ENCODE results near the gene HAGH. TPM values are rescaled to one million over a fixed set of nuclear protein-coding genes. Genes with fewer than 3 reads are reported as not detected.
"Not testable (repeated sequence)": the region's sequence is repeated elsewhere in the genome, so short reads cannot be mapped to it uniquely, and the experiment has no call there.

The HAGH gene
- 120 and 186 TPM in 2 replicates for total RNA-seq (2014; rRNA removed; shearing (Covaris generic); ENCODE audit: low replicate concordance)

DNA sequence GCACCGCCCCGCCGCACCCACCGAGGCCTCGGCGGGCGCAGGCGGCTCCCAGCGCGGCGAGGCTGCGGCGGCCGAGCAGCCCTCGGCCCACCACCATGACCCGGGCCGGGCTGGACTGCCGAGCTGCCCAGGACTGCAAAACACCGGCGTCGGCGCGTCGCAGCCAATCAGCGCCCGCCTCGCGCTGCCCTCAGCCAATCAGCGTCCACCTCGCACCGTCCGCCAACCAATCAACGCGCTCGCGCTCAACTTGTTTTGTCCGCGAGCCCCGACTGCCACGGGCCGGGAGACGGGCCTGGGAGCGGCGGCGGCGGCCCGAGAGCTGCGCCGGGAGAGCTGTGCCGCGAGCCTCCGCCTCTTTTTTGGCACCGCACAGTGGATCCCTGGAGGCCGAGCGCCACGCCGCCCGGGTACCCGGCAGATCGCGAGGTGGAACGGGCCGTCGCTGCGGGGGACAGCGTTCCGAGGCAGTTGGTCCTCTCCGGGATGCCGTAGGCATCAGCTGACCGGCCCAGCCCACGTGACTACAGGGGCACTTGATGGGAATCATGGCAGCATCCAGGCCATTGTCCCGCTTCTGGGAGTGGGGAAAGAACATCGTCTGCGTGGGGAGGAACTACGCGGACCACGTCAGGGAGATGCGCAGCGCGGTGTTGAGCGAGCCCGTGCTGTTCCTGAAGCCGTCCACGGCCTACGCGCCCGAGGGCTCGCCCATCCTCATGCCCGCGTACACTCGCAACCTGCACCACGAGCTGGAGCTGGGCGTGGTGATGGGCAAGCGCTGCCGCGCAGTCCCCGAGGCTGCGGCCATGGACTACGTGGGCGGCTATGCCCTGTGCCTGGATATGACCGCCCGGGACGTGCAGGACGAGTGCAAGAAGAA, at the start of gene HAGH, which contains the start of gene FAHD1:
TSS of gene HAGH (minus strand) at position 135 of the 883 bp plus-strand sequence. CDS start at position 97, 38 bp downstream.
TSS of gene FAHD1 (plus strand) at position 516 of the 883 bp plus-strand sequence. CDS start at position 549, 33 bp downstream.
- H3K4me3 ChIP-seq, result peak within 1 kb of the TSS; percentile 80
- peaks cover 24% of the 10 kb centered on the region for H3K36me3 ChIP-seq
- peak; percentile 94 for DNase-seq
- H3K27me3 ChIP-seq, result no peaks in the 10 kb centered on the region
- no peaks in the 10 kb centered on the region for H3K9me3 ChIP-seq

DNA sequence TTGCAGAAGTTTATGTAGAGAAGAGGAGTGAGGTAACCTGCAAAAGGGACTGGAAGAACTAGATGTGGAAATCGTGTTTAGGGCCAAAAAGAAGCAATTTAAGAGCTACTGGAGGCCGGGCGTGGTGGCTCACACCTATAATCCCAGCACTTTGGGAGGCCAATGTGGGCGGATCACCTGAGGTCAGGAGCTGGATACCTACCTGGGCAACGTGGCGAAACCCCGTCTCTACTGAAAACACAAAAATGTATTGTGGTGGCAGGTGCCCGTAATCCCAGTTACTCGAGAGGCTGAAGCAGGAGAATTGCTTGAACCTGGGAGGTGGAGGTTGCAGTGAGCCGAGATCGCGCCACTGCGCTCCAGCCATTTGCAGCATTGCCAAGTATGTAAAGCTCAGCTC, 49.4 kb upstream of the HAGH start:
- H3K27me3 ChIP-seq, result peaks cover 19% of the 10 kb centered on the region
- DNase-seq, H3K9me3 ChIP-seq, H3K4me3 ChIP-seq, H3K36me3 ChIP-seq: not testable (repeated sequence)

DNA sequence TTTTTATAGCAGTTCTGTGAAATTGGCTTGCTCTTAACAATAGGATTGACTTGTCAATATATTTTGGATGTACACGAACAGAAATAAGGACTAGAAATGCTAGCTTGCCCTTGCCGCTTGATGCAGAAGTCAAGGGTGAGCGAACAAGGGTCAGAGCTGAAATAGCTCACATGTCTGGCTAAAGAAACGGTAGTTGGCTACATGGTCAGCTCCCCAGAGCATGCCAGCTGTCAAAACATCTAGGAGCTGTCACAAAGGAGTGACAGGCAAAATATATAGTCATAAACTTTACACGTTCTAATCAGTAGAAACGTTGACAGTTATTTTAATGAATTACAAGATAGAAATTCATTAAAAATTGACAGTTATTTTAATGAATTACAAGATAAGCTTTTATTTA, 48.2 kb upstream of the HAGH start:
- peaks cover 18% of the 10 kb centered on the region for H3K27me3 ChIP-seq
- no peak for DNase-seq
- H3K9me3 ChIP-seq, result no peaks in the 10 kb centered on the region
- H3K4me3 ChIP-seq, result no peak overlapping the region
- no peaks in the 10 kb centered on the region for H3K36me3 ChIP-seq

DNA sequence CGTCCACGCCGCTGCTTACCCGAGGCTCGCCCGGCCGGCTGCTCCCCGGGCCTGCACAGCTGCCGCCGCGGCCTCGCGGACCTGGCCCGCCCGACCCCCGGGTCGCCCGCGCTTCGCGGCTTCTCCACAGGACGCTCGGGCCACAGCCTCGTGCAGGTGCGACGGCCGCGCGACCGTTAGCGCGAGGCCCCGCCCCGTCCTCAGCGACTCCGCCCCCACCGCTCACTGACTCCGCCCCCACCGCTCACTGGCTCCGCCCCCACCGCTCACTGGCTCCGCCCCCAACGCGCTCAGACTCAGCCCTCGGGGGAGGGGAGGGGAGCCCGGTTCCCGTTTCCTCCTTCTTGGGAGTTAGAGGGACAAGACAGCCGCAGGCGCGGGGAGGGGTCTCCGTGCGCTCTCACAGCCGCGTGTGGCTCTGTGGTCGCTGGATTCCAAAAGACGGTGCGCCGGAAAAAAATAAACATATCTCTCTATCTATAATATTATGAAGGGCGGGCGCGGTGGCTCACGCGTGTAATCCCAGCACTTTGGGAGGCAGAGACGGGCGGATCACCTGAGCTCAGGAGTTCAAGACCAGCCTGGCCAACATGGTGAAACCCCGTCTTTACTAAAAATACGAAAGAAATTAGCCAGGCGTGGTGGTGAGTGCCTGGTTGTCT, 45.5 kb upstream of the HAGH start, which contains the start of gene MEIOB:
TSS of gene MEIOB (minus strand) at position 191 of the 662 bp plus-strand sequence. CDS start 3,989 bp downstream, outside the sequence.
- H3K27me3 ChIP-seq, result peaks cover 12% of the 10 kb centered on the region
- H3K4me3 ChIP-seq, result peak within 1 kb of the TSS; percentile 62
- DNase-seq, result peak; percentile 67
- H3K9me3 ChIP-seq, result no peaks in the 10 kb centered on the region
- no peaks in the 10 kb centered on the region for H3K36me3 ChIP-seq

DNA sequence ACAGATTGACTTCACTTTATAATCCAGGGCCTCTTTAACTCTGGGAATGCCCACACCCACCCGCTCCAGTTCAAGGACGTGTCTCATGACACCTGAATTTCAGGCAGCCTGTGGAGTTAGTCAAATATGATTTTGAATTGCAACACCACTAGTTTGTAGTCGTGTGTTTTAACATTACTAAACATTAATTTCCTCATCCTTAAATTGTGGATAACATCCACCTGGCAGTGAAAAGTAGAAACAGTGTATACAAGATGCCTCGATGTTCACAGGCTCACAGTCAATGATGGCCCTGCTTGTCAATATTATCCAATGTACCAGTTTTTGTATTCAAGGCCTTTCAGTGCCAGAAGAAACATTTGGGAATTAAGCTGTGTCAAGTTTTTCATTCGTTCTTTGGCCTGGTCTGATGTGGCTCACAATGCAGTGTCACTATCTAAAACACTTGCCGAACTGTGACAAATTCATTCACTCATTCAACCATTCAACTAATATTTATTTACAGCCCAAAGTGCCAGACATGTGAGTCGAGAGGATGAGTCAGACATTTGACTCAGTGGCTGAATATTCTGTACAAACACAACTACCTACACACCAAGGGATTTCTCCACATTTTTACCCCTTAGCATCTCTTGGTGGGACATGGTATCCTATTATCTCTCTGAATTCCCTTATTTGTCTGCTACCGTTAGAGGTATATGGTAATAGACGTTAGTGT, 43.9 kb upstream of the HAGH start:
- Histone ChIP-seq H3K9me3 (no peaks in the 10 kb centered on the region), H3K4me3 (no peak overlapping the region), H3K36me3 (no peaks in the 10 kb centered on the region), H3K27me3 (peaks cover 9% of the 10 kb centered on the region)
- peak; percentile 47 for DNase-seq

DNA sequence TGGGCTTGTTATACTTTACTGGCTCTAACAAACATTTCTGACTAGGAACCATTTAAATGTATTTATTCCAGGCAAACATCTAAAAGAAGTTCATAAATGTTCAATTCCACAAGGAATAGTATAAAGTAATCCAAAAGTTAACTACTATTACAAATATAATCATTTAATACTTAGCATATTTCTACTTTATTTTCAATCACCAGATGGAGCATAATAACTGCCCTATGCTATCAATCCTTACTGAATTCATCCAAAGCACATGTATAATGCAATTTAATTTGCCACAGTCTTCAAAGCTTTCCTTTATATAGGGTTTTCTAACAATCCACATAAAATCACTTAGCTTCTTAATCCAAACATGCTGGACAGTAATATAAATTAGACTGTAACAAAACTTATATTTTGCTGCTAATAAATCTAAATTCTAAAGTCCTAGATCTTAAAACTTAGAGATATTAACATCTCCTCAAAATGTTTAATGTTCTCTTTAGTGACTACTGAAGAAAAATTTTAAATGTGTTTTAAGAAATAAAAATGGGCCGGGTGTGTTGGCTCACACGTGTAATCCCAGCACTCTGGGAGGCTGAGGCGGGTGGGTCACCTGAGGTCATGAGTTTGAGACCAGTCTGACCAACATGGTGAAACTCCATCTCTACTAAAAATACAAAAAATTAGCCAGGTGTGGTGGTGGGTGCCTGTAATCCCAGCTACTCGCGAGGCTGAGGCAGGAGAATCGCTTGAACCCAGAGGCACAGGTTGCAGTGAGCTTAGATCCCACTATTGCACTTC, 39.5 kb upstream of the HAGH start:
- DNase-seq, result no peak
- Histone ChIP-seq H3K27me3 (no peaks in the 10 kb centered on the region), H3K36me3 (no peaks in the 10 kb centered on the region), H3K4me3 (no peak overlapping the region), H3K9me3 (no peaks in the 10 kb centered on the region)

DNA sequence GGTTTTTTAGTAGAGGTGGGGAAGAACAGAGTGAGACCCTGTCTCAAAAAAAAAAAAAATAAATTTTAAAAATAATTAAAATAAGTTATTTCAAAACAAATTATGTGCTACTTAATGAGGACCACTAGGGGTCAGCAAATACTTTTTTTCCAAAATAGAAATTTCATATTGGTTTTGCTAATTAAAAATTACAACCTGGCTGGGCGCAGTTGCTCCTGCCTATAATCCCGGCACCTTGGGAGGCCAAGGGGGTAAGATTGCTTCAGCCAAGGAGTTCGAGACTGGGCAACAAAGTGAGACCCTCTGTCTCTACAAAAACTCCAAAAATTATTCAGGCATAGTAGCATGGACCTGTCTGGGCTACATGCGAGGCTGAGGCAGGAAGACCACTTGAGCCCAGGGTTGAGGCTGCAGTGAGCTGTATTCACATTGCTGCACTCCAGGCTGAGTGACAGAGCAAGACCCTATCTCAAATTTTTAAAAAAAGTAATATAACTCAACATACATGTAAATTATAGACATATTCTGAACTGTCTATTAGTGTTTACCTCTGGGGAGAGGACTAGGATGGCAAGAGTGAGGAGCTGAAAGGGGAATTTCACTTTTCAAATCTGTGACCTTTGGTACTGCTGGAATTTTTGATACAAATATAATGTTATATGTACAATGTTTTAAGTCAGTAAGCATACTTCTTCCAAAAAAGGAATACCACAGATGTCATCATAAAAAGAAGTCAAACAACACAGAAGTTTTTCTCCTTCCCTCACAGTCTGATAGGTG, 37.2 kb upstream of the HAGH start:
- Histone ChIP-seq H3K9me3 (no peaks in the 10 kb centered on the region), H3K27me3 (no peaks in the 10 kb centered on the region), H3K4me3 (no peak overlapping the region), H3K36me3 (no peaks in the 10 kb centered on the region)
- DNase-seq, result no peak

DNA sequence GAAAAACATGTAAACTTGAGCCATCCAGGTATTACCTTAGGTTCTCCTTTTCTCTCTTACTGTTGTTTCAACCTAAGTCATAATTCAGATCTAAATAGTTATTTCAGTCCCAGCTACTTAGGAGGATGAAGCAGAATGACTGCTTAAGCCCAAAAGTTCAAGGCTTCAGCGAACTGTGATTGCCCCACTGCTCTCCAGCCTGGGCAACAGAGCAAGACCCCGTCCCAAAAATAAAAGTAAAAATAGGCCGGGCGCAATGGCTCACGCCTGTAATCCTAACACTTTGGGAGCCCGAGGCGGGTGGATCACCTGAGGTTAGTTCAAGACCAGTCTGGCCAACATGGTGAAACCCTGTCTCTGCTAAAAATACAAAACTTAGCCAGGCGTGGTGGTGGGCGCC, 35.8 kb upstream of the HAGH start:
- H3K27me3 ChIP-seq, result no peaks in the 10 kb centered on the region
- H3K9me3 ChIP-seq, result no peaks in the 10 kb centered on the region
- no peaks in the 10 kb centered on the region for H3K36me3 ChIP-seq
- no peak for DNase-seq
- no peak overlapping the region for H3K4me3 ChIP-seq

DNA sequence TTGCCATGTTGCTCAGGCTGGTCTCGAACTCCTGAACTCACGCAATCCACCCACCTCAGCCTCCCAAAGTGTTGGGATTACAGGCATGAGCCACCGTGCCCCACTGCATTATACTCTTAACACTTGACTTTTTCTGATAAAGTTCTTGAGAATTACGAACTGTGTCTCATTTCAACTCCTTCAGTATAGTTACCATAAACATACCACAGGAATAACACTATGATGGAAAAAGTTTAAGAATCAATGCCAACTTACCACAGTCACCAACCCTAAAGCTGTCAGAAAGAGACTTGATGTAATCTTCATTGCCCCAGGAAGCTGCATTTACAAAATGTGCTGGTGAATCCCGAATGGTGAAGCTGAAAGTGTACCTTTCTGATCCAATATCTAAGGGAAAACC, 35.1 kb upstream of the HAGH start:
- H3K36me3 ChIP-seq, result no peaks in the 10 kb centered on the region
- H3K4me3 ChIP-seq, result no peak overlapping the region
- H3K27me3 ChIP-seq, result no peaks in the 10 kb centered on the region
- DNase-seq, result no peak
- no peaks in the 10 kb centered on the region for H3K9me3 ChIP-seq

DNA sequence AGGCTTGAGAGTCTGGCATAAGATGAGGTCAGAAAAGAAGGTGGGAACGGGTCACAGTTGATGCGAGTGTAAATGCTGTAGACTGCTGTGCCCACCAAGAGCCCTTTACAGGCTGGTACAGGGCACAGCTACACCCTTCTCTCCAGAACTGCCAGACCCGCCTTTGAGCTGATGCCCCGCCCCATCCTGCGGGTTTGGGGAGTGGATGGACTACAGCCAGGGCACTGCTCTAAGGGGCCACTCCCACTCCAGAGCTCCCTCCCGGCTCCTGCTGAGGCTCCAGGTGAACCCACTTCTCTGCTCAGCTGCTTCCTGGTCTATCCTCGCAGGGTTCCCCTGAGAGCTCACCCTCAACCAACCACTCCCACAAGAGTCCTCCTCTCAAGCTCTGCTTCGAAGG, 33.0 kb upstream of the HAGH start:
- Histone ChIP-seq H3K36me3 (no peaks in the 10 kb centered on the region), H3K27me3 (no peaks in the 10 kb centered on the region), H3K4me3 (no peak overlapping the region), H3K9me3 (no peaks in the 10 kb centered on the region)
- no peak for DNase-seq

DNA sequence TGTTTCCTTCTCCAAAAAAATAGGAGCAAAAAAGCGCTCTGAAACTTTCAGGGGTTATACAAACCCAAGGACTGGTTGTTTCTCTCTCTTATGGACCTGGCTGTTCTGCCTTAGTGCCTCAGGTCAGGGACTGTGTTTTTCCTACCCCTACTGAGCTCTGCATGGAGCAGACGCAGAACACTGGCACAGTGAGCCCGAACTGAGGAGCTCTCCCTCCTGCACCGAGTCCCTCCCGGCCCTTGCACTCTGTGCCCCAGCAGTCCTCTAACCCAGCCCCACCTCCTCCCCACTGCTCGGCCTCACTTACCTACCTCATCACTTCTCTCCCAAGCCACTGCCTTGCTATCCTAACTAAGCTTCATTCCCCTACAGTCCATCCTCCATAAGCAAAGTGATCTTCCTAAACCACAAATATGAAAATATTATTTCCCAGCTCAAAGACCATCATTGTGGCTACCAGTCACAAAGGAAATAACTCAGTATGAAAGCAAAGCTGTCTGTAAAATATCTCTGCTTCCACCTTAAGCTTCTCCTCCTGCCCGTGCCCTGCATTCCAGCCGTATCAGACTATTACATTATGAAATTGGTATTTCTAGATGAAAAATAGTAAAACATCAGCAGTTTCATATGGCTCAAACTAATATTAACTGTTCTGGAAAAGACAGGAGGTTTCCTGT, 31.7 kb upstream of the HAGH start:
- no peak for DNase-seq
- no peaks in the 10 kb centered on the region for H3K27me3 ChIP-seq
- H3K4me3 ChIP-seq, result no peak overlapping the region
- H3K36me3 ChIP-seq, result no peaks in the 10 kb centered on the region
- H3K9me3 ChIP-seq, result no peaks in the 10 kb centered on the region

DNA sequence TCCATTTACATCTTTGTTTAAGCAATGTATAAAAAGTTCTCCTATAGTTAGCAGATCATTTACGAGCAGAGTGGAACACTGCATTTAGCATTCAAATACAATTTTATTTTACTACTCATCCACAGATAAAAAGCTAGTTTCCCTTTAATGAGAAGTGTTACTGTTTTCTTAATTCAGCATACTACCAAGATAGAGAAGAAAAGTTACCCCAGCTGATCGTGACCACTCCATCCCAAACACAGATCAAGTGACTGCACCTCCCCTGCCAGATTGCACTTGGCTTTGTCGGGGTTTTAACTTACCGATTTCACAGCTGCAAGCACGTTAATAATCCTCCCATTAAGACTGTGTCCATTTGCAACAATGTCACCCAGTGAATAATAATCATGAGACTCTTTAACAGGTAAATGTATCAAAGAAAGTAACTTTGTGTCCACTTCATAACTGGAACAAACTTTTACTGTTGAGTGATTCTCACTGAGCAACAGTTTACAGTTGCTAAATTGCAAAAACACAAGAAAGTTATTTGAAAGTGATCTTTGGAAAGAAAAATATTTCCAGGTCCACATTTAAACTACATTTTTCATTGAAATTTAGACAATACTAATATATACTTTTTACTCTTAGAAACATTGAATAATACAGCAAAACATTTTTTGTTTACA, 30.9 kb upstream of the HAGH start:
- Histone ChIP-seq H3K27me3 (no peaks in the 10 kb centered on the region), H3K9me3 (no peaks in the 10 kb centered on the region), H3K36me3 (no peaks in the 10 kb centered on the region), H3K4me3 (no peak overlapping the region)
- DNase-seq, result no peak

DNA sequence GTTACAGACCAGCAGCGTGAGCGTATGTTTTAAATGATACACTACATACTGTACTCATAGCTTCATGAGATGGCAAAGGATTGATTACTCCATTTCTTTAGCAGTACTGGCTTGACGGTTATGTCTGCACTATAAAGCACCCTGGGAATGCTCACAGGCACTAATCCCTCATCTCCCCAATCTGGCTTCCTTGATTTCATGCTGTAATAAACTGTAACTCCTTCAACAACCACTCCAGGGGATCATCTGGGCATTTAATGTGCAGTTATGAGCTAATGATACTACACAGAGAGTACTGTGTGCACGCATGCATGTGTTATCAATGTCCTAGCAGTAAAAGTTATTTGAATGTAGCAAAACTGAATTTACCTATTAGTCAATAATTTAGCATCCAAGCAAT, 25.2 kb upstream of the HAGH start:
- no peak for DNase-seq
- Histone ChIP-seq H3K9me3 (no peaks in the 10 kb centered on the region), H3K27me3 (no peaks in the 10 kb centered on the region), H3K4me3 (no peak overlapping the region), H3K36me3 (no peaks in the 10 kb centered on the region)

DNA sequence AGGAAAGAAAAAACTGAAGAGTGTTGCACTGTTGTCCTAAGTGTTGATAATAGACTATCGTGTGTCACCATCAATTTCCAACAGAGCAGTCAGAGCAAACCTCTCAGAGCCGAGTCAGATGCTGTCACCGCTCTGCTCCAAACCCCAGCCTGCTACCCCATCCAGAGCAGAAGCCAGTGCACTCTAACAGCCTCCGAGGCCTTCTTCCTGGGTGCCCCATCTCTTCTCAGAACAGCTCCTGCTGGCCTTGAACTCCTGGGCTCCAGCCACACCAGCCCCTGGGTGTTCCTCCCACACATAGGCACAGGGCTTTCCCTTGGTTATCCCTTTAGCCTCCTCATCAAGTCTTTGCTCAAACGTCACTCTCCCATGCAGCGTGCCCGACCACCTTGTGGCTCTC, 24.4 kb upstream of the HAGH start:
- no peak for DNase-seq
- Histone ChIP-seq H3K9me3 (no peaks in the 10 kb centered on the region), H3K27me3 (no peaks in the 10 kb centered on the region), H3K4me3 (no peak overlapping the region), H3K36me3 (no peaks in the 10 kb centered on the region)

DNA sequence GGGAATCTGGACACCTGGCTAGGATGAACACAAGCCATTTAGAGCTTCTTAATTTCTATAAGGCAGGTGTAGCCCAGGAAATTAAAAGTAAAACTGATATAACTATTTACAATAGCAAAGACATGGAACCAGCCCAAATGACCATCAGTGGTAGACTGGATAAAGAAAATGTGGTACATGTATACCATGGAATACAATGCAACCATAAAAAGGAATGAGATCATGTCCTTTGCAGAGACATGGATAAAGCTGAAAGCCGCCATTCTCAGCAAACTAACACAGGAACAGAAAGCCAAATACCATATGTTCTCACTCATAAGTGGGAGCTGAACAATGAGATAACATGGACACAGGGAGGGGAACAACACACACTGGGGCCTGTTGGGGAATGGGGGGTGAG, 19.8 kb upstream of the HAGH start:
- Histone ChIP-seq H3K36me3 (no peaks in the 10 kb centered on the region), H3K4me3 (no peak overlapping the region)
- DNase-seq, result no peak

More for the DNA sequence above, 19.8 kb upstream of the HAGH start:
- no peaks in the 10 kb centered on the region for H3K9me3 ChIP-seq
- H3K27me3 ChIP-seq, result no peaks in the 10 kb centered on the region
